ENCODE measurements around the gene CA4.
"Not testable (repeated sequence)": the region's sequence is repeated elsewhere in the genome, so short reads cannot be mapped to it uniquely, and the experiment has no call there.

Gene CA4

GRCh38 chr17:60180380-60180779 lies 30.6 kb downstream of the CA4 start:
- H3K36me3 ChIP-seq: peaks cover 62 to 93% (median 84%) of the 10 kb centered on the region in 11 experiments
- not testable (repeated sequence) for H3K4me2 ChIP-seq, H3K27me3 ChIP-seq

DNA sequence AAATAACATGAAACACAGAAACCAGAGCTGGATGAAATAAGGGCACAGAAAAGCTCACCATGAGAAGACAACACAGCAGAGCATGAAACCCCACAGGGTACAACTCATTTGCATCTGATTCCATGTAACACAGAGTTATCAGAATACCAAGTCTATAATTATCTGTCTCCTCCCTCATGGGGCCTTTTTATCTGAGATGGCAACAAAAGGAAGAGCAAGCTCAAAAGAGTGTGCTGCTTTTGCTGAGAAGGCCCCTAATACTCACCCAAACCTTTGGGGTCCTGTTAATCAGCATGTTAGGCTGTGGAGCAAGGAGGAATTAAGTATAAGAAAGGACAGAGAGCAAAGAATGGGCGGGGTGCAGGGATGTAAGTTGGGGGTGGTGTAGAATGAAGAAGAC lies 36.6 kb downstream of the CA4 start:
- not testable (repeated sequence) for H3K27me3 ChIP-seq; H3K4me3 ChIP-seq; H3K9me3 ChIP-seq (replicated peaks in 1 of 11)
- Histone ChIP-seq H3K4me2 (peak overlapping the region; percentile 53 to 93 (median 79)), H3K27ac (peak overlapping the region in 8 of 11 experiments; percentile 18 to 56 (median 42); a peak in 11 of 22 replicates), H3K9ac (peak overlapping the region in 3 of 11 experiments; percentile 13 to 38 (median 35); a peak in 3 of 22 replicates), H3K4me1 (peaks cover 26 to 50% (median 32%) of the 10 kb centered on the region in 10 experiments), H3K36me3 (peaks cover 58 to 88% (median 77%) of the 10 kb centered on the region in 11 experiments), H4K20me1 (peaks cover 0 to 58% (median 0%) of the 10 kb centered on the region in 11 experiments; a peak in 6 of 22 replicates)

More at GRCh38 chr17:60180380-60180779, 30.6 kb downstream of the CA4 start:
- not testable (repeated sequence) for H3K9ac ChIP-seq; H3K27ac ChIP-seq; H3K4me3 ChIP-seq; H3K9me3 ChIP-seq (replicated peaks in 1 of 11); H3K4me1 ChIP-seq
- H4K20me1 ChIP-seq: peaks cover 0 to 26% (median 0%) of the 10 kb centered on the region in 11 experiments; a peak in 4 of 22 replicates

GRCh38 chr17:60186846-60187745 lies 37.3 kb downstream of the CA4 start:
- Histone ChIP-seq H4K20me1 (peaks cover 0 to 58% (median 0%) of the 10 kb centered on the region in 11 experiments; a peak in 6 of 22 replicates), H3K4me1 (peaks cover 26 to 50% (median 32%) of the 10 kb centered on the region in 10 experiments), H3K4me2 (peak overlapping the region; percentile 53 to 93 (median 79)), H3K4me3 (0 out of 20 replicates have a peak overlapping the region, but pooled peaks of 1 of the 10 experiments have one; percentile 15), H3K9ac (peak overlapping the region in 4 of 11 experiments; percentile 18 to 38 (median 28); a peak in 4 of 22 replicates), H3K36me3 (peaks cover 61 to 88% (median 78%) of the 10 kb centered on the region in 11 experiments), H3K27ac (peak overlapping the region in 10 of 11 experiments; percentile 8 to 56 (median 46); a peak in 16 of 22 replicates)
- not testable (repeated sequence) for H3K9me3 ChIP-seq (replicated peaks in 1 of 11); H3K27me3 ChIP-seq

DNA sequence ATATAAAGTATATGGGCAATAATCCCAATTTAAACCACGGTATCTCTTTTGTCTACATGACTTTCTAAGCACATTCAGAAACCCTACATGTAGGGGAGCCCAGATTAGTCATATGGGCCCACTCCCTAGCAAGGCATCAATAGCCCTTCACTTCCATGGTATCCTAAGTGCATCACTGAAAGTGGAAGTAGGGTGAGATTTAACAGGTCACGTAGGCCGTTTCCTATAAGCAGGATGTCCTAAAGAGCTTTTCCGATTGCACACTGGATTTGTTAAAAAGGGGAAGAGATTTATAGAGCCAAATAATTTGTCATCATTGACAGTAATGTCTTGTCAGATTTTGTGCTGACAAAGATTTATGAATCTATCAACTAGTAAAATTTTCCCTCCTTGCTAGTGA lies 39.0 kb downstream of the CA4 start:
- H3K9me3 ChIP-seq (replicated peaks in 1 of 11): no peaks in the 10 kb centered on the region
- no peaks in the 10 kb centered on the region for H3K27me3 ChIP-seq
- H3K27ac ChIP-seq: peak overlapping the region in 2 of 11 experiments; percentile 22 to 36; a peak in 1 of 22 replicates
- peaks cover 26 to 50% (median 32%) of the 10 kb centered on the region in 10 experiments for H3K4me1 ChIP-seq
- H3K36me3 ChIP-seq: peaks cover 64 to 88% (median 78%) of the 10 kb centered on the region in 11 experiments
- no peak for TF ChIP-seq Cebpa-rat (IDR thresholded peaks at IDR 0.05)
- H4K20me1 ChIP-seq: peaks cover 0 to 61% (median 0%) of the 10 kb centered on the region in 11 experiments; a peak in 6 of 22 replicates
- H3K9ac ChIP-seq: no peak overlapping the region
- peak overlapping the region in 4 of 11 experiments; percentile 83 to 93 (median 90); a peak in 6 of 22 replicates for H3K4me2 ChIP-seq
- H3K4me3 ChIP-seq: no peak overlapping the region

DNA sequence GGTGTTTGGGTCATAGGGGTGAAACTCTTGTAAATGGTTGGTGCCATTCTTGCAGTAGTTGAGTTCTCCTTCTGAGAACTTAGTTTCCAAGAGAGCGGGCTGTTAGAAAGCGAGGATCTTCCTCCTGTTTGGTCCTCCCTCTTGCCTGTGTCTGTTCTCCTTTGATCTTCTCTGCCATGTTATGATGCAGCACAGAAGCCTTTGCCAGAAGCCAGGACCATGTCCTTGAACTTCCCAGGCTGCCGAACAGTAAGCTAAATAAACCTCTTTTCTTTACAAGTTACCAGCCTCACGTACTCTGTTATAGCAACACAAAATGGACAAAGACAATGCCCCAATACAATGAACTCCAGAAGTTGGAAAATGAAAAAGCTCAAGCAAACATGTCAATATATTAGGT lies 40.3 kb downstream of the CA4 start:
- not testable (repeated sequence) for H3K9me3 ChIP-seq (replicated peaks in 1 of 11); H3K9ac ChIP-seq; H3K4me3 ChIP-seq; H3K27ac ChIP-seq; H3K27me3 ChIP-seq
- Histone ChIP-seq H3K4me2 (peak overlapping the region in 3 of 11 experiments; percentile 83 to 90 (median 89); a peak in 6 of 22 replicates), H4K20me1 (peaks cover 0 to 66% (median 0%) of the 10 kb centered on the region in 11 experiments; a peak in 6 of 22 replicates), H3K36me3 (peaks cover 61 to 88% (median 80%) of the 10 kb centered on the region in 11 experiments), H3K4me1 (peaks cover 26 to 50% (median 31%) of the 10 kb centered on the region in 10 experiments)

- peaks cover 79 to 100% (median 92%) of the 10 kb centered on the region in 11 experiments for H3K36me3 ChIP-seq
These were observed 43.3 kb downstream of the CA4 start for GRCh38 chr17:60193032-60193431.

DNA sequence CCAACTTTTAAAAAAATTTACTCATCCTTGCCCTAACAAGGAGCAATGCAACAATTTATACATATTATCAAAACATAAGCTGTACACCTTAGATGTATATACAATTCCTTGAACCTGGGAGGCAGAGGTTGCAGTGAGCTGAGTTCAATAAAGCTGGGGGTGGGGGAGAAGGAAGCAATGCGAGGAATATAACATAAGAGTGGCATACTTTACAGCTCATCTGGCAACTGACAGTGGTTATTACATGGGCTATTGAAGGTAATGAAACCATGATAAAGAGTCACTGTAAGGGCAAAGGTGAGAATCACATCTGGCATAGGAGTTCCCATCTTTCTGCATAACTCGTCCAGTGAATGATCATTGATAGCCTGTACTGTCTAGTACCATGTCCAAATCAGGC lies 43.7 kb downstream of the CA4 start:
- Histone ChIP-seq H3K9me3 (replicated peaks in 1 of 11) (no peaks in the 10 kb centered on the region), H3K4me1 (peaks cover 0 to 26% (median 4%) of the 10 kb centered on the region in 10 experiments; a peak in 9 of 20 replicates), H3K27ac (no peak overlapping the region), H3K27me3 (no peaks in the 10 kb centered on the region), H3K4me3 (no peak overlapping the region), H3K4me2 (no peak overlapping the region), H3K36me3 (peaks cover 83 to 100% (median 97%) of the 10 kb centered on the region in 11 experiments), H4K20me1 (peaks cover 0 to 43% (median 0%) of the 10 kb centered on the region in 11 experiments; a peak in 5 of 22 replicates), H3K9ac (no peak overlapping the region)
- TF ChIP-seq Cebpa-rat (IDR thresholded peaks at IDR 0.05): no peak

More at GRCh38 chr17:60193032-60193431, 43.3 kb downstream of the CA4 start:
- not testable (repeated sequence) for H3K9ac ChIP-seq; H3K4me2 ChIP-seq; H3K27ac ChIP-seq; H3K27me3 ChIP-seq; H3K4me3 ChIP-seq; H3K9me3 ChIP-seq (replicated peaks in 1 of 11)
- H3K4me1 ChIP-seq: peaks cover 2 to 31% (median 8%) of the 10 kb centered on the region in 10 experiments
- peaks cover 0 to 43% (median 0%) of the 10 kb centered on the region in 11 experiments; a peak in 4 of 22 replicates for H4K20me1 ChIP-seq

DNA sequence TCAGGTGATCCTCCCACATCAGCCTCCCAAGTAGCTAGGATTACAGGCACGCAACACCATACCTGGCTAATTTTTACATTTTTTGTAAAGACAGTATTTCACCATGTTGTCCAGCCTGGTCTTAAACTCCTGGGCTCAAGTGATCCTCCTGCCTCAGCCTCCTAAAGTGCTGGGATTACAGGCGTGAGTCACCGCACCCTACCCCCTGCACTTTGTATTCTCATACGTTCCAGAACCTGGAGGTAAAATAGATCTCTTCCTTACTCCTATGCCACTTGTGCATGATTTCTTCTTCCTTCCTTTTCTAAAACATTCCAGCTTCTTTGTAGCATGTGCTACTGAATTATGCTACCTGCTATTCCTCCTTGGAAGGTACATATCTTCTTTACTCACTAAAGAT lies 44.4 kb downstream of the CA4 start:
- not testable (repeated sequence) for H3K27me3 ChIP-seq; H3K9me3 ChIP-seq (replicated peaks in 1 of 11); H3K9ac ChIP-seq; H3K4me2 ChIP-seq; H3K27ac ChIP-seq; H3K4me3 ChIP-seq
- peaks cover 79 to 100% (median 96%) of the 10 kb centered on the region in 11 experiments for H3K36me3 ChIP-seq
- peaks cover 0 to 20% (median under 1%) of the 10 kb centered on the region in 10 experiments; a peak in 8 of 20 replicates for H3K4me1 ChIP-seq
- peaks cover 0 to 39% (median 0%) of the 10 kb centered on the region in 11 experiments; a peak in 5 of 22 replicates for H4K20me1 ChIP-seq

DNA sequence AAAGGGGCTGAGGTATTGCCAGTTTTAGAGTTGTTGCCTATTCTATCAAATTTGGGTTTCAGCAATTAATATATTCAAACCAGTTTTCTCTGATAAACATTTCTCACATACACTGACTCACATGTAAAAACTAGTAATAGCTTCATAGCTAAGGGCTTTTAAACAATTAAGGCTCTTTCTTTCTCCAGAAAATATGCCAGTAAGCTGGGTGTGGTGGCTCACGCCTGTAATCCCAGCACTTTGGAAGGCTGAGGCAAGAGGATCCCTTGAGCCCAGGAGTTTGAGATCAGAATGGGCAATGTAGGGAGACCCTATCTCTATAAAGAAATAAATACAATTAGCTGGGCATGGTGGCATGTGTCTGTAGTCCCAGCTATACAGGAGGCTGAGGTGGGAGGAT lies 48.9 kb downstream of the CA4 start:
- H3K4me3 ChIP-seq; H3K9me3 ChIP-seq (replicated peaks in 1 of 11); H3K27me3 ChIP-seq; H3K9ac ChIP-seq; H3K4me2 ChIP-seq; H3K27ac ChIP-seq; H3K4me1 ChIP-seq: not testable (repeated sequence)
- Histone ChIP-seq H3K36me3 (peaks cover 43 to 80% (median 56%) of the 10 kb centered on the region in 11 experiments), H4K20me1 (peaks cover 0 to 27% (median 0%) of the 10 kb centered on the region in 11 experiments; a peak in 5 of 22 replicates)

- H4K20me1 ChIP-seq; H3K27me3 ChIP-seq; H3K4me3 ChIP-seq; H3K27ac ChIP-seq; H3K9me3 ChIP-seq (replicated peaks in 1 of 11); H3K4me1 ChIP-seq; H3K4me2 ChIP-seq; H3K9ac ChIP-seq: not testable (repeated sequence)
- H3K36me3 ChIP-seq: peaks cover 0 to 58% (median 7%) of the 10 kb centered on the region in 11 experiments; a peak in 14 of 22 replicates
These were observed 56.0 kb downstream of the CA4 start for GRCh38 chr17:60205782-60206181.

DNA sequence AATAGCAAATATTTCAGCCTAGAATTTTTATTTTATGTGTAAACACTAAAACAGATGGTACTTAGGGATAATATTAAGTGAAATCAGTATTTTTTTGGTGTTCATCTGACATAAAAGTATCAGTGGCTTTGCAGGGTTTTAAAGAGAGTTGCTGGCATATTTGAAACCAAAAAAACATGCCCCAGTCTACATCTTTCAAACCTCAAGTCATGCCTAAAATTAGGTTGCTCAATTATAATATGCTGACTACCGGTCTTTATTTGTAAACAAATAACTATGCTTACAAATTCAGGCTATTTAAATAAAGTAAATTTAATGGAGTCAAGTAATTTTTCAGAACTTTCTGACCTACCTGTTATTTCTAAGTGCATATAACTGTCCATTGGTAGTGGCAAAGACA lies 58.5 kb downstream of the CA4 start:
- H3K9ac ChIP-seq; H4K20me1 ChIP-seq; H3K9me3 ChIP-seq (replicated peaks in 1 of 11); H3K4me3 ChIP-seq; H3K4me1 ChIP-seq; H3K27me3 ChIP-seq; H3K4me2 ChIP-seq; H3K27ac ChIP-seq: not testable (repeated sequence)
- peaks cover 0 to 68% (median 15%) of the 10 kb centered on the region in 11 experiments; a peak in 15 of 22 replicates for H3K36me3 ChIP-seq
